Type B pancreatic cell (in vitro differentiated cells): Measurements from ENCODE around the gene TRIM42. TPM values are rescaled to one million over a fixed set of nuclear protein-coding genes. Genes with fewer than 3 reads are reported as not detected.

Experiments
- DNase-seq: peaks from one replicate; pipeline ENCODE4 v3.0.0; 2021; ENCODE audit warnings: mixed read lengths; ENCODE audit not compliant: unreplicated experiment; ENCODE audit errors: extremely low spot score
- H3K27ac Mint-ChIP-seq: 2 replicates; pipeline ENCODE4 v1.8.0; 2021; ENCODE audit warnings: mild to moderate bottlenecking, mixed read lengths
- H3K27me3 Mint-ChIP-seq: 2 replicates; pipeline ENCODE4 v1.8.0; 2021; ENCODE audit warnings: mixed read lengths
- H3K36me3 Mint-ChIP-seq: 2 replicates; pipeline ENCODE4 v1.8.0; 2021; ENCODE audit warnings: mixed read lengths
- H3K4me1 Mint-ChIP-seq: one replicate; pipeline ENCODE4 v1.8.0; 2021; ENCODE audit warnings: mixed read lengths; ENCODE audit not compliant: unreplicated experiment
- H3K4me3 Mint-ChIP-seq: 2 replicates; pipeline ENCODE4 v1.8.0; 2021; ENCODE audit warnings: mild to moderate bottlenecking, mixed read lengths
- H3K9me3 Mint-ChIP-seq: 2 replicates; pipeline ENCODE4 v1.8.0; 2021; ENCODE audit warnings: mixed read lengths
- total RNA-seq: library from RNA; stranded (reverse); gene quantifications from 2 replicates; pipeline ENCODE4 v1.2.1, GENCODE V29; 2021; ENCODE audit warnings: low replicate concordance
- TF ChIP-seq, protein P1 (sequence below): fragments of 200-600 bp; sonication (generic); conservative IDR thresholded peaks from 2 replicates; pipeline ENCODE4 v1.5.0; 2021; ENCODE audit warnings: antibody characterized with exemption, mild to moderate bottlenecking

TRIM42 gene
- total RNA-seq, 1 donor from 2014 or later: not detected

DNA sequence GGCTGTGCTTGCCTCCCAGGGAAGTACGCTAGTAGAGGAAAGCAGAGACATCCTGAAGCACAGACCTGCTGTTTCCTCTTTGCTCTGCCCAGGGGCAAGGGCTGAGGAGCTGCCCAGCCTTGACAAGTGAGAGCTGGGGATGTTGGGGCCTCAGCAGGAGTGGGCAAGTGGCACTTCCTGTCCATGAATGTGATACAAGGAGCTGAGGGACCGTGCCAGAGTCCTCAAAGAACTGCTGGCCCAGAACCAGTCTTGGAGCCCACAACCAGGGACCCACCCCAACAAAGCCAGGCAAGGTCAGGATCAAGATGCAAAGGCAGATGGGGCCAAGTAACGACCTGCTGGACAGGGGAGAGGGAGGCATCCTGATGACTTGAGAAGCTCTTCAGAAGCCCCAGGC lies 70.3 kb downstream of the TRIM42 start:
- Mint-ChIP-seq H3K27ac (no peak overlapping the region), H3K9me3 (no peaks in the 10 kb centered on the region), H3K4me1 (no peaks in the 10 kb centered on the region), H3K4me3 (no peak overlapping the region), H3K36me3 (no peaks in the 10 kb centered on the region), H3K27me3 (peaks cover 48% of the 10 kb centered on the region)
- no peak for DNase-seq
- TF ChIP-seq, protein P1, sequence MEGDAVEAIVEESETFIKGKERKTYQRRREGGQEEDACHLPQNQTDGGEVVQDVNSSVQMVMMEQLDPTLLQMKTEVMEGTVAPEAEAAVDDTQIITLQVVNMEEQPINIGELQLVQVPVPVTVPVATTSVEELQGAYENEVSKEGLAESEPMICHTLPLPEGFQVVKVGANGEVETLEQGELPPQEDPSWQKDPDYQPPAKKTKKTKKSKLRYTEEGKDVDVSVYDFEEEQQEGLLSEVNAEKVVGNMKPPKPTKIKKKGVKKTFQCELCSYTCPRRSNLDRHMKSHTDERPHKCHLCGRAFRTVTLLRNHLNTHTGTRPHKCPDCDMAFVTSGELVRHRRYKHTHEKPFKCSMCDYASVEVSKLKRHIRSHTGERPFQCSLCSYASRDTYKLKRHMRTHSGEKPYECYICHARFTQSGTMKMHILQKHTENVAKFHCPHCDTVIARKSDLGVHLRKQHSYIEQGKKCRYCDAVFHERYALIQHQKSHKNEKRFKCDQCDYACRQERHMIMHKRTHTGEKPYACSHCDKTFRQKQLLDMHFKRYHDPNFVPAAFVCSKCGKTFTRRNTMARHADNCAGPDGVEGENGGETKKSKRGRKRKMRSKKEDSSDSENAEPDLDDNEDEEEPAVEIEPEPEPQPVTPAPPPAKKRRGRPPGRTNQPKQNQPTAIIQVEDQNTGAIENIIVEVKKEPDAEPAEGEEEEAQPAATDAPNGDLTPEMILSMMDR: no peak

DNA sequence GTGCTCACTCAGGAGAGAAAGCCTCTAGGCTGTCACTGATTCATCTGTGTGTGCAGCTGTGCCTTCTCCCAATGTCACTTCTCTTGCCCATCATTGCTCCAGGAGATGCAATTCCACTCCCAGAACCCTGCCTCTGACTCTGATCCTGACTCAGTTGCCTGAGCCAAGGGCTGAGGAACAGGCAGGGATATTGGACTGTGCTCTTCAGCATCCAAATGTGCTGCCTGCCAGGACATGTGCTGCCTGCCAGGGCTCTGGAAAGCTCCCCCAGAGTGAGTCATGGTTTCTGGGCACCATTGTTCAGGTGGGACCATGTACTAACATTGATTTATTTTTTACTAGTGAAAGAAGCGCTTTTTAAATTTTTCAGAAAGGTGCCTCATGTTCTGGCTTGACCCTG lies 71.0 kb downstream of the TRIM42 start:
- H3K27ac Mint-ChIP-seq: no peak overlapping the region
- H3K27me3 Mint-ChIP-seq: peaks cover 47% of the 10 kb centered on the region
- no peaks in the 10 kb centered on the region for H3K9me3 Mint-ChIP-seq
- no peak overlapping the region for H3K4me3 Mint-ChIP-seq
- no peak for DNase-seq
- H3K36me3 Mint-ChIP-seq: no peaks in the 10 kb centered on the region
- no peaks in the 10 kb centered on the region for H3K4me1 Mint-ChIP-seq
- TF ChIP-seq, protein P1: no peak
